ENCODE results near the gene HASPIN.
"Not testable (repeated sequence)": the region's sequence is repeated elsewhere in the genome, so short reads cannot be mapped to it uniquely, and the experiment has no call there.

The HASPIN gene

DNA sequence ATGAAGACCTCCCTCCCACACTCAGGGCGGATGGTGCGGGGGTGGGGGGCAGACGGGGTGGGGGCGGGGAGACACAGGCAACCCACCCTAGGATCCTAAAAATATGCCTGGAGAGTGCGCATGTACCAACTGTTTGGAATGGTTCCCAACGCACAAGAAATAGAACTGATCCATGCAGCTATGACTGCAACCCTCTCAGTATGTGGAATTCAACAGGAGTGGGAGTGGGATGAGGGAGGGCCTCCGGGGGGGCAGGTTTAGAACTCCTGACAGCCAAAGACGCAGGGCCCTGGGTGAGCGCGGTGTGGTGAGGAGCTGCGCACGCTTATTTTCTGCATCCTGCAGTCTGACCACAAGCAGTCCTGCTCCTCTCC, 26.6 kb upstream of the HASPIN start:
- no peak for DNase-seq

DNA sequence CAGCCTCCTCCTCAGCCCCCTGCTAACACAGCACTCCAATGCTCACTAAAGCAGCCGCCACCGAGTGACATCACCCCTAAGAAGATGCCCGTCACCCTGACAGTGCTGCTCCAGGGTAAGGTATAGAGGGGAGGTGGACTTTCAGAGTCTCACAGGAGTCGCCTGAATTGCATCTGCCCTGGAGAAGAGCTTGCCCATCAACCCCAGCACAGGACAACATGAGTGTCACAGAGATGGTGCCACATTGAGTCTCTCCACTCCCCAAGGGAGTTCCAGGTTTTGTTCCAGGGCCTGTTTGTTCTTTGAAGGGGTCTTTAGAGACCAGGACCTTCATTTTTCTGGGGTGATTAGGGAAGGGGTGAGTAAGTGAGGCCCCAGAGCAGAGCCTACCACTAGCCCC, 25.6 kb upstream of the HASPIN start:
- DNase-seq: no peak

DNA sequence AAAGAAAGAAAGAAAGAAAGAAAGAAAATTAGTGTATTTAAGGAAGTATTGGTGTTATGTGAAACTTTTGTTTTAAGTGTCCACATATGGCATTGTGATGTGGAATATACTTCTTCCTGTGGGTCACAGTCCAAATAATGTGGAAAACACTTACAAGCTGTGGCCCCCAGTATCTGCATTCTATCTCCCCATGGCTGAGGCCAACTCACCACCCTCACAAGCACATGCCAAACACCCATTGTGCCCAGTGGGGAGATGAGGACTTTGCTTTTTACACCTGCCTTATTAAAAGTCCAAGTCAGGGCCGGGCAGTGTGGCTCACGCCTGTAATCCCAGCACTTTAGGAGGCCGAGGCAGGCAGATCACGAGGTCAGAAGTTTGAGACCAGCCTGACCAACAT, 23.8 kb upstream of the HASPIN start:
- no peak for DNase-seq

DNA sequence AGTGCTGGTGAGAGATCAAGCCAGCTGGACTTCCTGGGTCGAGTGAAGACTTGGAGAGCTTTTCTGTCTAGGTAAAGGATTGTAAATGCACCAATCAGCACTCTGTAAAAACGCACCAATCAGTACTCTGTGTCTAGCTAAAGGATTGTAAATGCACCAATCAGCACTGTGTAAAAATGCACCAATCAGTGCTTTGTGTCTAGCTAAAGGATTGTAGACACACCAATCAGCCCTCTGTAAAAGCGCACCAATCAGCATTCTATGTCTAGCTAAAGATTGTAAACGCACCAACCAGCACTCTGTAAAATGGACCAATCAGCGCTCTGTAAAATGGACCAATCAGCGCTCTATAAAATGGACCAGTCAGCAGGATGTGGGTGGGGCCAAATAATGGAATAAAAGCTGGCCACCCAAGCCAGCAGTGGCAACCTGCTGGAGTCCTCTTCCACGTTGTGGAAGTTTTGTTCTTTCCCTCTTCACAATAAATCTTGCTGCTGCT, 21.6 kb upstream of the HASPIN start:
- DNase-seq: not testable (repeated sequence)

DNA sequence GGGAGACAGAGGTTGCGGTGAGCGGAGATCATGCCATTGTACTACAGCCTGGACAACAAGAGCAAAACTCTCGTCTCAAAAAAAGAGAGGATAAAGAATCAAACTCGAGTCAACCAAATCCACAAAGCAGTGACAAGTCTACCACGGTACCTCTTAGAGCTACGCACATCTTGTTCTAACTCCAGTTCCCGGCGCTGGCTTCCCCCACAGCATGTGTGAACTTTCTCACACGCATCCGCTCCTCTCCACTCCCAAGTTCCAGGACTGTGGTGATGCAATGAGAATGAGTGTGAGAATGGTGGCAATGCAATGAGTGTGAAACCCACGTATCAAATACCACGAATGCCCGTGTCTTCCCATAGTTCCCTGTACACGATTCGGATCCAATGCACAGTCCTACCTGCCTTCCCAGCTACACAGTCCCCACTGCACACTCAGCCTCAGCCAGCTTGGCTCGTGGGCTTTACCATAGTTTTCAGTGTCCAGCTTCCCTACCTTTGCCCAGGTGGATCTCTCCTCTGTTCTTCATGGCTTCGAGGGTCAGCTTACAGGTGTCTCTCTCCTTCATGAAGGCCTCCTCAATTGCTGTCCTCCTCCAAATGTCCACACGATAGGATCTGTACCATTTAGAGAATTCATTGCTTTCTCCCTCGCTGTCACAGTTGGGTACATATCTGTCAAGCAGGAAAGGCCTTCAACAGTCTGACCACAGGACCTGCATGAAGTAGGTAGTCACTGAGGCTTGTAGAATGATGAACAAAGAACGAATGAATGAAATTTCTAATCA, 18.6 kb upstream of the HASPIN start:
- no peak for DNase-seq

DNA sequence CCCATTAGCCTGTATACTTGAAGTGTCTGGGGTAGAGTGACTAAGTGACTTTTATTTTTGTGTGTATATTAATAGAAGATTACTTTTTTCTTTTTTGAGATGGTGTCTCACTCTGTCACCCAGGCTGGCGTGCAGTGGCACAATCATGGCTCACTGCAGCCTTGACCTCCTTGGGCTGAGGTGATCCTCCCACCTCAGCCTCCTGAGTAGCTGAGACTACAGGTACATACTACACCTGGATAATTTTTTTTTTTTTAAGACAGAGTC, 18.1 kb upstream of the HASPIN start:
- DNase-seq: not testable (repeated sequence)

DNA sequence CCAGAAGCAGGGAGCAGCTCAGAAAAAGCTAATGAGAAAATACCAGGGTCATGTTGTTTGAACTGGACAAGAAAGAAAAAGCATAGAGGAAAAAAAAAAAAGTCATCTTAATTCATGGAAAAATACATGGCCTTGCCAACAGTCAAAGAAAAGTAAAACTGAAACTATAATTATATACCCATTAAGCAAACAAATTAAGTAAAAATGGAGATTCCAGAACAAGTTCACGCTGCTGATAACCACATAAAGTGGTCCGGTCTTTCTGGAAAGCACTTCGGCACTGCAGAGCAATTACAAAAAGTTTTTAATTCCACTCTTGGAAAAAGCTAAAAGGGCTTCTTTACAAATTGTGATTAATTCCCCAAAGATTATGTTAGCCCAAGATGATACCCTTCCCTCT, 15.3 kb upstream of the HASPIN start:
- no peak for DNase-seq

DNA sequence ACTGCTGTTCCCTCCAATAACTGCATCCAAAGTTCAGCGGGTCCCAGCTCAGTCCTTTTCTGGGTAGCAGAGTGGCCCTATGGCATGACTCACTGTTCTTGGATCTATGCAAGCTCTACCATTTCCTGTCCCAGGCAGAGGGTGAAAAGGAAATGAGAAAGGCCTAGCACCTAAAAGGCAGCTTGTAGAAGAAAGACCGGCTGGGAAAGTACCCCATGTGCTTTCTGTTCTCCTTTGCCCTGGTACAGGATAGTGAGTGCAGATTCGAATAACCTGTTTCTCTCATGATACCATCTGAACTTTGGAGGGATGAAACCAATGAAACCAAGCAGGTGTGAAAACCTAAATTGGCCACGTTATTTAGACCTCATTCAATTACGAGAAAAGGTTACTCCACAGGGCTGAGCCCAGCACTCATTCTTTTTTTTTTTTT, 12.7 kb upstream of the HASPIN start:
- DNase-seq: peak; percentile 86

DNA sequence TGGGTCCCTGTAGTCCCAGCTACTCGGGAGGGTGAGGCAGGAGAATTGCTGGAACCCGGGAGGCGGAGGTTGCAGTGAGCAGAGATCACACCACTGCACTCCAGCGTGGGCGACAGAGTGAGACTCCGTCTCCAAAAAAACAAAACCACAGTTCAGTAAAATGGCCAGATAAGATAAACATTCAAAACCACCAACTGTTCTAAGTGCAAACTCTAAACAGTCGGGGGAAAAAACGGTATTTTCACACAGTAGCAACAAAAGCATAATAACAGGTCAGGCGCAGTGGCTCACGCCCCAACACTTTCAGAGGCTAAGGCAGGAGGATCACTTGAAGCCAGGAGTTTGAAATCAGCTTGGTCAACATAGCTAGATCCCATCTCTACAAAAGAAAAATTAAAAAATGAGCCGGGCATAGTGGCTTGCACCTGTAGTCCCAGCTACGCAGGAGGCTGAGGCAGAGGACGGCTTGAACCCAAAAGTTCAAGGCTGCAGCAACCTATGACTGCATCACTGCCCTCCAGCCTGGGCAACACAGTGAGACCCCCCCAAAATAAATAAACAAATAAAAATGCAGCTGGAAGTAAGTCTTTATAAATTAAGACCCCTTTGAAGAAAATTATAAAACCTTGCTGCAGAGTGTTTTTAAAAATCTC, 10.8 kb upstream of the HASPIN start:
- peak; percentile 69 for DNase-seq

DNA sequence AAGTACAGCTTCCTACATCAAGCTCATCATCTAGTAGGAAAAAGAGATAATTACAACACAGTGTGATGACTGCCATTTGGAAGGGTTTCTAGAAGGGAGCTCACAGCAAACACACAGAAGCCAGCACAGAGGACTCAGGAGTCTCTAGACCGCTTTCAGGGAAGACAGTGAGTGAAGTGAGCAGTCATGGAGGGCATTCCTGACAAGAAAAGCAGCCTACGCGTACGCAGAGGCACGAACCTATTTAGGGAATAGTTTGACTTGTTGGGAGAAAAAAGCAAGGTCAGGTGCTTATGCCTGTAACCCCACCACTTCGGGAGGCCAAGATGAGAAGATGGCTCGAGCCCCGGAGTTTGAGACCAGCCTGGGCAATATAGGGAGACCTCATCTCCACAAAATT, 8.4 kb upstream of the HASPIN start:
- no peak for DNase-seq

DNA sequence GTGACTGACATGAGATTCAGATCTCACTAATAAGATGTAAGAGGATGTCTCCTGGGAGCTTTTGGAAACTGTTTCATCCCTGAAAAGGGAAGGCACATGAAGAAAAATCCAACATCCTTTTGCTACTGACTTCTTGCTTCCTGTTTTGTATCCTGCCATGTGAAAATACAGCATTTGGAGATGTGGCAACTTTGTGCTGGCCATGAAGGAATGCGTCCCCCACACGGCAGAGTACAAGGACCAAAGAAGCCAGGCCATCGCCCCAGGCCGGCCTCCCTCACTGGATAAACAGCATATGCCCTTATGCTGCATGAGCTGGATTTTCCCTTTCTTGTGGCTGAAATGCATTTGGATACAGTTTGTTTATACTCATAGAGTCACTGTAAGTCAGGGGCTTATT, 5.5 kb upstream of the HASPIN start:
- no peak for DNase-seq

DNA sequence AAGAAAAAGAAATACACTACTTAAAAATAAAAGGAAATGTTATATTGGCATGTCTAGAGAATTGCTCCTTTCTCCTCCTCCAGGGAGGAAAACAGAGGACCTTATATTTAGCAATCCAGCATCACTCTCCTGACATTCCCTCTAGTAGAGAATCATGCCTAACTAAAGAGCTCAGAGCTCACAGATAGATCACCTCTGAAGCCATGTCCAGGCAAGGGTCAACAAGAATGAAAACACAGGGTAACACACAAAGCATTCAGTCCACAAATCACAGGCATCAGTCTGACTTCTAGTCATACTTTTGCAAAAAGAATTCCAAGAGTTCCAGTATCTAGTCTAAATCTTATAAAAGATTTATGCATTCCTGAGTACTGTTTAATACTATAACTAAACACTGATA, 4.4 kb upstream of the HASPIN start:
- DNase-seq: no peak

DNA sequence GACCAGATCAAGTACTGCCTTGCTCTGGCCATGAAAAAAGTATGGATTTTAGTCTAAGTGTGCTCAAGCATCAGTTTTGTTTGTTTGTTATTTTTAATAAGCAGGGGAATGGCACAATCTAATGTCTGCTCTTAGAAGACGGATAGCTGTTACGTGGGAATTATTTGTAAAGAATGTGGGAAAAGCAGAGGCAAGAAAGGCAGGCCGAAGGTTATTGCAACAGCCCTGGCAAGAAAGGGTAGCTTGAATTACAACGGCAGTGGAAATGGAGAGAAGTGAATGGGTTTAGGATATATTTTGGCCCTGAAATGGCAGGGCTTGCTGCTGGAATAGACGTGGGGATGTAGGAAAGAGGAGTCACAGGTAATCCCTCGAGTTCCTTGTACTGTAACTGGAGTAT, 987 bp upstream of the HASPIN start:
- no peak for DNase-seq

DNA sequence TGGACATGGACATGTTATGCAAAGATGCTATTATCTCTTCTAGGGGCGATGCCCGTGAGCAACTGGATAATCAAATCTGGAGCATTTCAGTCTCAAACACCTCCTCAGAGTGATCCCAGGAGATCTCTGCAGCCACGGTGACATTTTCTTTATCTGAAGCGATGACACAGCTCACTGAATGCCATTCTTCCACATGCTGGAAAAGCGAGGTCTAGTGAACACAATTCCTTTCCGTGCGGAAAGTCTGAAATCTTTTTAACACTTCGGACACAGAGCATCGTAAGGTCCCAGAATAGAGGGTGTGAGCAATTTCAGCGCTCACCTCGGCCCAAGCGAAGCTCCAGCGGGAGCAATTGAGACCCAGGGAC, 531 bp upstream of the HASPIN start:
- no peak for DNase-seq

DNA sequence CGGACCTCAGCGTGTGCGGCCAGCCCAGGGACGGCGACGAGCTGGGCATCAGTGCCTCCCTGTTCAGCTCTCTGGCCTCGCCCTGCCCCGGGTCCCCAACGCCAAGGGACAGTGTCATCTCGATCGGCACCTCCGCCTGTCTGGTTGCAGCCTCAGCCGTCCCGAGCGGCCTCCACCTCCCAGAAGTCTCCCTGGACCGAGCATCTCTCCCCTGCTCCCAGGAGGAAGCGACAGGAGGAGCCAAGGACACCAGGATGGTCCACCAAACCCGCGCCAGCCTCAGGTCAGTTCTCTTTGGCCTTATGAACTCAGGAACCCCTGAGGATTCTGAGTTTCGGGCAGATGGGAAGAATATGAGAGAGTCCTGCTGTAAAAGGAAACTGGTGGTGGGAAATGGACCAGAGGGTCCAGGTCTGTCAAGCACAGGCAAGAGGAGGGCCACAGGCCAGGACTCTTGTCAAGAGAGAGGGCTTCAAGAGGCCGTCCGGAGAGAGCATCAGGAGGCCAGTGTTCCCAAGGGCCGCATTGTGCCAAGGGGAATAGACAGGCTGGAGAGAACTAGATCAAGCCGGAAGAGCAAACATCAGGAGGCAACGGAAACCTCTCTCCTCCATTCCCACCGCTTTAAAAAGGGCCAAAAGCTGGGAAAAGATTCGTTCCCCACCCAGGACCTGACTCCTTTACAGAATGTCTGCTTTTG, 825 bp downstream of the HASPIN start:
- DNase-seq: no peak

DNA sequence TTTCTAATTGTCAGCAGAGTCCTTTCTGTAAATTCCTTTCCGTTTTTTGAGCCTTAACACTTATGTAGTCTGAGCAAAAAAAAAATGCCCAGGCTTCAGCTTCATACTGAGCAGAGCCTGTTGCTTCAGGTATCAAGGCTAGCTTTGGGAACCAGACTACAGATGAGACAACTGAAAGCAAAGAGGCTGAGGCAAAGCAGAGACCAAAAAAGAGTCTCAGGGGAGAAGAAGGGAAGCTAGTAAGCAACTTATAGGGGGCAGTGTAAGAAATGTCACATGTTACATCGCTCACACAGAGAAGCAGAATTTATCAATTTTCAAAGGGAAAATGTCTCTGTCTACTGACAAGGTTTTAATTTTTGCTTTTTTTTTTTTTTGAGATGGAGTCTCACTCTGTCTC, 3.3 kb downstream of the HASPIN start:
- no peak for DNase-seq

DNA sequence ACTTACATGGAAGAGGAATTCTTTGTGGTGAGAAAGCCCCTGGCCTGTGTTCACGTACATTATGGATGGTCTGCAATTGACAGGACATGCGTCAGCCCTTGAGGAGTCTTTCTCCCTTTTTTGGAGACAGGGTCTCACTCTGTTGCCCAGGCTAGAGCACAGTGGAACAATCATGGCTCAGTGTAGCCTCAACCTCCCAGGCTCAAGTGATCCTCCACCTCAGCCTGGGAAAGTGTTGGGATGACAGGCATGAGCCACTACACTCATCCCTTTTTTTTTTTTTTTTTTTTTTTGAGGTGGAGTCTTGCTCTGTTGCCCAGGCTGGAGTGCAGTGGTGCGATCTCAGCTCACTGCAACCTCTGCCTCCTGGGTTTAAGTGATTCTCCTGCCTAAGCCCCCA, 4.4 kb downstream of the HASPIN start:
- DNase-seq: not testable (repeated sequence)

DNA sequence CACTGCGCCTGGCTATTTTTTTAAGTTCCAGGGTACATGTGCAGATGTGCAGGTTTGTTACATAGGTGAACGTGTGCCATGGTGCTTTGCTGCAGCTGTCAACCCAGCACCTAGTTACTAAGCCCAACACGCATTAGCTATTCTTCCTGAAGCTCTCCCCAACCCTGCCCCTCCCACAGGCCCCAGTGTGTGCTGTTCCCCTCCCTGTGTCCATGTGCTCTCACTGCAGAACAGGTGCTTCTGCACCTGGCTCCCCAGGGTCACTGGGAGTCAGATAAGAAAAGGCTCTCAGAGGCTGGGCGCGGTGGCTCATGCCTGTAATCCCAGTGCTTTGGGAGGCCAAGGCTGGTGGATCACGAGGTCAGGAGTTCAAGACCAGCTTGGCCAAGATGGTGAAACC, 6.2 kb downstream of the HASPIN start:
- no peak for DNase-seq

DNA sequence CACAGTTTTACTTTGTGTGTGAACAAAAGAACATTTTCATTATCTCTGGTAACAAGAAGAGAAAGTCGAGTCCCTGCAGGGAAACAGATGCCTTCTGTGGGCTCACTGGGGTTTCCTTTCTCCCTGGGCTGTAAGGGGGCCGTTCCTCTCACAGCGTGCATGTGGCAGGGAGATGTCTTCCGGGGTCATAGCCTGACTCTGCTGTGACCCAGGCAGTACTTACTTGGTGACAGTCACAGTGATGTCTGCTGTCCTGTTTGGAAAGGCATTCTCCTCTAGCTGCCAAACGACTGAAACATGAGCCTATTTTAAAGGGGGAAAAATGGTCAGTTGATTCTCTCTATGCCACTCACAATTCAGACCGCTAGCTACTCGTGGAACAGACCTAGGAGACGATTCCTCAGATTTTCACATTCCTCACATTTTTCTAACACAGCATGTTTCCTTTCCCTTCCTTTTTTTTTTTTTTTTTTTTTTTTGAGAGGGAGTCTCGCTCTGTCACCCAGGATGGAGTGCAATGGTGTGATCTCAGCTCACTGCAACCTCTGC, 7.3 kb downstream of the HASPIN start:
- DNase-seq: no peak

DNA sequence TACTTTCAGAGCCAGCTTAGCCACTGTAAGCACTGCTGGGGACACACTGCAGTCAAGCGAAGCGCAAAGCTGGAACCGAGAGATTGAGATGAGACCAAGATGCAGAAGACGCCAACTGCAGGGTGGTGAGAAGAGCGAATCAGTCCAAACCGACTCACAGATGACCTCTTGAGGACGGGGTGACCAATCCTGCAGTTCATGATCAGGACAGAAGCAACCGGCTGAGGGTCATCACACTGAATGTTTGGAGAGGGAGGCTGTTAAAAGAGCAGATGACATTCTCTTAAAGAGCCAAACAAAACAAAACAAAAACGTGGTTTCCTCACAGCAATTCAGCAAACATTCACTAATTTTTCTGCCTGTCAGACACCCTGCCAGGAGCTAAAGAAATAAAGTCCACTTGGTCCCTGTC, 8.5 kb downstream of the HASPIN start:
- no peak for DNase-seq

DNA sequence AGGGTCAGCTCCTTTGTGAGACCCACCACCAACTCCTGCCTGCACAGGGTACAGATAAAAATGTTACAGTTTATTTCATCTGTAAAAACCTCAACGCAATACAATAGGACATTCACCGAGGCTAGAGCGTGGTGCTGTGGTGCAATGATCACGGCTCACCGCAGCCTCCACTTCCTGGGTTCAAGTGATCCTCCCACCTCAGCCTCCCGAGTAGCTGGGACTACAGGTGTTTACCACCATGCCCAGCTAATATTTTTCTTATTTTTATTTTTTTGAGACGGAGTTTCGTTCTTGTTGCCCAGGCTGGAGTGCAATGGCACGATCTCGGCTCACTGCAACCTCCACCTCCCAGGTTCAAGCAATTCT, 11.2 kb downstream of the HASPIN start:
- DNase-seq: not testable (repeated sequence)

DNA sequence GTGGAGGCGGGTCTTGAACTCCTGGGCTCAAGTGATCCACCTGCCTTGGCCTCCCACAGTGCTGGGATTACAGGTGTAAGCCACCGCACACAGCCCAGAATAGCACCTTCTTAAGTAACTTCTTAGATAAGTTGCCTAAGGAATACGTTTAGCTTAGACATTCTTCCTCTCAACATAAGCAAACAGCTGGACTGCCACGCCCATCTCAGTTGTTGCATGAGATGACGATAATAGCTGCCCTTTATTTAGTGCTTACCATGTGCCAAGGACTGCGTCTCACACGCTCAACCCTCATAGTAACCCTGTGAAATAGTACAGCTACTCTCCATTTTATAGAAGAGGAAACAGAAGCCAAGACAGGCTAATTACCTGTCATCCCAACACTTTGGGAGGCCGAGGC, 11.8 kb downstream of the HASPIN start:
- no peak for DNase-seq

DNA sequence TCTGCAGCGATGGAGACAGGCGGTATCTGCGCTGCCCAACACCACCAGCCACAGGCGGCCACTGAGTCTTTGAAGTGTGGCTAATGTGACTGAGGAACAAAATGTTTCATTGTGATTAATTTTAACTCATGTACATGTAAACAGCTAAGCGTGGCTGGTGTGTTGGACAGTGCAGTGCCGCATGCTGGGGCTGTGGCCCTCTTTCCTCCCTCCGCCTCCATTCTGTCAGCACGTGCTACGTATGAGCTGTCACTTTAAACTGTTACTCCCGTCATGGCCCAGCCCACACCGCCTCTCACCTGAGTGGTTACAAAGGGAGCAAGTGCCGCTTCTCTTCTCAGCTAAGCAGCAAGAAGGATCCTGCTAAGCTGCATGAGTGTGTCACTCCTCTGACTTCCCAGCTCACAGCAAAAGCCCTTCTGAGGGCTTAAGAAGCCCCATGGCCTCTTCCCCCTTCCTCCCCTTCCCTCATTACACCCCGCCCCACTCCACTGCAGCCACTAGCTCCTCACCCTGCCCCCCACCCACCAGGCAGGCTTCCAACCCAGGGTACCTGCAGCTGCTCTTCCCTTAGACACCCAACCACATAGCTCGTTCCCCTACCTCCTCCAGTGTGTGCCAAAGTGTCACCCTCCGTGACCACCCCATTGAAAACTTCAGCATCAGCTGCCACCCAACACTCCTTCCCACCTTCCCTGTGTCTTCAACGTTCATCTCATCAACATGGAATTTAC, 15.0 kb downstream of the HASPIN start:
- DNase-seq: peak; percentile 89
